NCI-H748 (cell line): ENCODE data around the gene LAIR1.

Experiments
- DNase-seq: peaks from one replicate; lab custom pipeline; 2025; ENCODE audit not compliant: unreplicated experiment; lab: John Stamatoyannopoulos, UW

LAIR1 gene

GRCh38 chr19:54319049-54319448 lies 45.7 kb downstream of the LAIR1 start:
- DNase-seq: no peak

GRCh38 chr19:54317965-54318240 lies 46.8 kb downstream of the LAIR1 start:
- no peak for DNase-seq

GRCh38 chr19:54317108-54317964 lies 47.4 kb downstream of the LAIR1 start:
- DNase-seq: peak; percentile 37

GRCh38 chr19:54316746-54317107 lies 48.0 kb downstream of the LAIR1 start:
- DNase-seq: peak; percentile 88

- DNase-seq: no peak
Observed at GRCh38 chr19:54315956-54316355, 48.8 kb downstream of the LAIR1 start.

- DNase-seq: no peak
Observed at GRCh38 chr19:54312436-54313377, 52.0 kb downstream of the LAIR1 start, which contains the start of gene LILRA5. Gene LILRA5, minus strand, starts transcription at chr19:54313166. Its CDS starts 147 bp downstream, at chr19:54313019.

- DNase-seq: no peak
Observed at GRCh38 chr19:54312011-54312410, 52.7 kb downstream of the LAIR1 start.

GRCh38 chr19:54311486-54311885 lies 53.2 kb downstream of the LAIR1 start:
- no peak for DNase-seq

GRCh38 chr19:54310543-54310942 lies 54.2 kb downstream of the LAIR1 start:
- DNase-seq: no peak

- DNase-seq: no peak
Observed at GRCh38 chr19:54309811-54310210, 54.9 kb downstream of the LAIR1 start.

- no peak for DNase-seq
Observed at GRCh38 chr19:54307389-54308020, 57.2 kb downstream of the LAIR1 start.

- no peak for DNase-seq
Observed at GRCh38 chr19:54305141-54305540, 59.6 kb downstream of the LAIR1 start.

GRCh38 chr19:54302257-54302656 lies 62.5 kb downstream of the LAIR1 start:
- DNase-seq: no peak
